ENCODE results near the gene TNFRSF13B. TPM values are rescaled to one million over a fixed set of nuclear protein-coding genes. Genes with fewer than 3 reads are reported as not detected.

The TNFRSF13B gene
- total RNA-seq, 3 donors from 2014 or later: 0.80 to 2.9 TPM; not detected in 1

DNA sequence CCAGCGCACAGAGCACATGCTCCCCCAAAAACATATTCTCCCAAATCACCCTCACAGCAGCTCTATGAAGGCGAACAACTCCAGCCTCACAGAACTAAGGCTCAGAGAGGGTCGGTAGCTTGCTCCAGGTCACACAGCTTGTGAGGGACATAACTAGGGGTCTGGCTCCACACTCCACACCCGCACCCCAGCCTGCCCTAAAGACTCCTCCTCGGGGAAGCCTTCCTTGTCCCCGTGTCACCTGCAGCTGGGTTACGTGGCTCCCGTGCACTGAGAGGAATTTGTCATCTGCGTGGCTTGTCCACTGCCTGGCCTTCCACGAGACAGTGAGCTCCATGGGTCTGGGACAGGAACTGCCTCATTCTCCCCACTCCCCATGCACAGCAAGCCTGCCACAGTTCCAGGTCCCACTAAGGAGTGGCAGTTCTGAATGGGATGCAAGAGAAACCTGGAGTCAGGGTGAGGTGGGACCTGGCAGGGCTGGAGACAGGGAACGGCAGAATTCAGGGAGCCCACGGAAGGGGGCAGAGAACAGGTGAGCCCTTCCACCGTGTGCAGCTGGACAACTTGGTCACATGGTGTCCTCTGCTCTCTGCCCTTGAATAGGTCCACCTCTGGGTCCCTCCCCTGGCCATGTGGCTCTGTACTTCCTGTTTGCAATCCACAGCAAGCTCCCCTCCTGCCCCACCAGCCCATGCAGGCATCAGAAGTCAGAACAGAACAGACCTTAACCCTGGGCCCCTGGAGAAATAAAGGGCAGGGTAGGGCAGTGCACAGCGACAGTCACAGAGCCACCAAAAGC lies 27.4 kb downstream of the TNFRSF13B start:
- no peak for DNase-seq (ENCODE audit: low spot score in 2 of 2)

DNA sequence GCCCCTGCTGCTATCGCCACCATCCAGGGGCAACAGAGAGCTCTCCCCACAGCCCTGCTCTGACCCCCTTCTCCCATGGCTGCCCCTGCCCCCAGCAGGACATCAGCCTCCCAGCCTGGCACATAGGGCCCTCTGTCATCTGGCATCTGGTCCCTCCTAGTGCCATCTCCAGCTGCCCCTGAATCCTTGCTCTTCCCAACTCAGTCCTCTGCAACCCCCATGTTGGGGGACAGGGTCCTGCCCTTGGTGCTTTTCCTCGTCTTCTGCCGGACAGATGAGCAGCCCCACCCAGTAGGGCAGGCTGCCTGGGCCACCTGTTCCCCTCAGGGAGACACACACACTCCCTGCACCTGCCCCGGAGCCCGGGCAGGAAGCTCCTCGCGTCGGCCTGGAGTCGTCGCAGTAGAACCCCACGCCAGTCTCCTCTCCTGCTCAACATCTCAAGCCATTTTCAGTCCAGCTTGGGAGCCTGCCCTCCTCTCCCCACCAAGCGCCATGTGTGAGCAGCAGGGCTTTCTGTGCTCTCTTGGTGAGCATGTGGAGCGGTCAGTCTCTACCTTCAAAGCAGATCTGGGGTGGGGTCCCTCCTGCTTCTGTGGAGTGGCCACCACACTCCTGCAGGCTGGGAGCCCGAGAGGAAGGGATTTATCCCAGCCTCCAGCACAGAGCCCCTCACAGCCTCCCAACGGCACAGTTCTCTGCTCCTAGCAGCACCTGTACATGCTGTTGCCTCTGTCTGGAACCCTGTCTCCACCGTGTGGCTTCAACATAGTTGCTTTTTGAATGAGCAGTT lies 28.2 kb downstream of the TNFRSF13B start:
- Histone ChIP-seq H3K27ac (no peak overlapping the region), H3K4me1 (no peaks in the 10 kb centered on the region), H3K27me3 (no peaks in the 10 kb centered on the region), H3K36me3 (no peaks in the 10 kb centered on the region), H3K4me3 (no peak overlapping the region), H3K9me3 (peaks cover 6 to 13% of the 10 kb centered on the region in 2 donors)
- intact Hi-C loops (cut with DNase I; ENCODE audit: low total_unique reads): no loop called here
- TF ChIP-seq, protein P1, sequence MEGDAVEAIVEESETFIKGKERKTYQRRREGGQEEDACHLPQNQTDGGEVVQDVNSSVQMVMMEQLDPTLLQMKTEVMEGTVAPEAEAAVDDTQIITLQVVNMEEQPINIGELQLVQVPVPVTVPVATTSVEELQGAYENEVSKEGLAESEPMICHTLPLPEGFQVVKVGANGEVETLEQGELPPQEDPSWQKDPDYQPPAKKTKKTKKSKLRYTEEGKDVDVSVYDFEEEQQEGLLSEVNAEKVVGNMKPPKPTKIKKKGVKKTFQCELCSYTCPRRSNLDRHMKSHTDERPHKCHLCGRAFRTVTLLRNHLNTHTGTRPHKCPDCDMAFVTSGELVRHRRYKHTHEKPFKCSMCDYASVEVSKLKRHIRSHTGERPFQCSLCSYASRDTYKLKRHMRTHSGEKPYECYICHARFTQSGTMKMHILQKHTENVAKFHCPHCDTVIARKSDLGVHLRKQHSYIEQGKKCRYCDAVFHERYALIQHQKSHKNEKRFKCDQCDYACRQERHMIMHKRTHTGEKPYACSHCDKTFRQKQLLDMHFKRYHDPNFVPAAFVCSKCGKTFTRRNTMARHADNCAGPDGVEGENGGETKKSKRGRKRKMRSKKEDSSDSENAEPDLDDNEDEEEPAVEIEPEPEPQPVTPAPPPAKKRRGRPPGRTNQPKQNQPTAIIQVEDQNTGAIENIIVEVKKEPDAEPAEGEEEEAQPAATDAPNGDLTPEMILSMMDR (IDR thresholded peaks at IDR 0.05): no peak
- TF ChIP-seq POLR2AphosphoS5 (IDR thresholded peaks at IDR 0.05) (no peak), POLR2A (IDR thresholded peaks at IDR 0.05) (no peak)
- DNase-seq (ENCODE audit: low spot score in 2 of 2): no peak

More for the DNA sequence above, 27.4 kb downstream of the TNFRSF13B start:
- no peak overlapping the region for H3K27ac ChIP-seq
- no peaks in the 10 kb centered on the region for H3K27me3 ChIP-seq
- no peak for TF ChIP-seq POLR2A (IDR thresholded peaks at IDR 0.05)
- TF ChIP-seq, protein P1 (IDR thresholded peaks at IDR 0.05): no peak
- no peak for TF ChIP-seq POLR2AphosphoS5 (IDR thresholded peaks at IDR 0.05)
- intact Hi-C loops (cut with DNase I; ENCODE audit: low total_unique reads): no loop called here
- H3K9me3 ChIP-seq: peaks cover 13 to 21% of the 10 kb centered on the region in 2 donors
- no peaks in the 10 kb centered on the region for H3K36me3 ChIP-seq
- no peaks in the 10 kb centered on the region for H3K4me1 ChIP-seq
- H3K4me3 ChIP-seq: no peak overlapping the region

DNA sequence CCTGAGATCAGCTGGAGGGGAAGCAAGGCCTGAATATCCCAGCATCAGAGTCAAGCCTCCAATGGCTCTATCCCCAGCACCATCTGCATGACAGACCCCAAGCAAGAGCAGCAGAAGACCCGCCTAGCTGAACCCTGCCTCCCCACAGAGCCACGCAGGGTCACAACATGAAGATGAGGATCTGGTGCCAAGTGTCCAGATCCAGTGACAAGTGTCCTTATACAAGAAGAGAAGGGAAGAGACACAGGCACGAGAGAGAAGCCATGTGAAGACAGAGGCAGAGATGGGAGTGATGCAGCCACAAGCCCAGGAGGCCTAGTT lies 28.9 kb downstream of the TNFRSF13B start:
- Histone ChIP-seq H3K27me3 (no peaks in the 10 kb centered on the region), H3K4me3 (no peak overlapping the region), H3K9me3 (peaks cover 0 to 6% of the 10 kb centered on the region in 2 donors), H3K36me3 (no peaks in the 10 kb centered on the region), H3K4me1 (no peaks in the 10 kb centered on the region), H3K27ac (no peak overlapping the region)
- intact Hi-C loops (cut with DNase I; ENCODE audit: low total_unique reads): no loop called here
- TF ChIP-seq POLR2AphosphoS5 (IDR thresholded peaks at IDR 0.05) (no peak), POLR2A (IDR thresholded peaks at IDR 0.05) (no peak)
- TF ChIP-seq, protein P1 (IDR thresholded peaks at IDR 0.05): no peak
- no peak for DNase-seq (ENCODE audit: low spot score in 2 of 2)

DNA sequence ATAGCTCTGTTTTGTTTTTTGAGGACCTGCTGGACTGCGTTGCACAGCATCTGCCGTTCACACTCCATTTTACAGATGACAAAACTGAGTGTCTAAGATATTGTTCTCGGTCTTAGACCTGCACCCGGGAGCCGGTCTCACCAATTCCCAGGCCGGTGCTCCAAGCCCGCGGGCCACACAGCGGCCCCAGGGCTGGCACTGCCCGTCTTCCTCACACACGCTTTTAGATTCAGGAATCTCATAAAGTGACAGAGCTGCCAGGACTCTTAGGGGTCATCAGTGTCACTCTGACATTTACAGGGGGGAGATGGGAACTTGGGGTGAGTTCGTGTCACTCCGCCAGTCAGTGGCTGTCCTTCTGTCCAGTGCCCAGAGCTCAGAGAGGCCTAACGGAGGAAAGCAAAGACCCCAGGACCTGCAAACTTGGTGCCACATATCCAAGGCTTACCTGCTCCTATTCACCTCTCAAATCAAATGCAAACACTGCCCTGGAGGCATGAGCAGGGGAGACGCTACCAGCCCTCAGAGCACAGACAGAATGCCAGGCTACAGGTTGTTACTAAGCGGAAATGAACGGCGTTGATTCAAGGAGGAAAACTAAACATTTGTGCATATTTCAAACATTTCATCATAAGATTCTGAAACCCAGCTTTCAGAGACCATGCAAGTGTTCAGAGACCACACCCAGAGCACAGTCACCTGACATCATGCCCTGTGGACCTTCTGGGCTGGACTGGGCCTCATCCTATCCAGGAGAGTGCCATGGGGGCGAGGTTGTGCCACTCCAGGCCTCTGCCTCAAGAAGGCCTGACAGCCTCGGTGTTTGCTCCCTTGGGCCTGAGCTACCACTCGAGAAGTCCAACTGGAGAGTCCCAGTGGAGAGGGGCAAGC lies 29.5 kb downstream of the TNFRSF13B start:
- Histone ChIP-seq H3K9me3 (no peaks in the 10 kb centered on the region), H3K4me1 (no peaks in the 10 kb centered on the region), H3K27me3 (no peaks in the 10 kb centered on the region), H3K27ac (no peak overlapping the region), H3K36me3 (no peaks in the 10 kb centered on the region), H3K4me3 (no peak overlapping the region)
- TF ChIP-seq, protein P1 (IDR thresholded peaks at IDR 0.05): no peak
- no peak for TF ChIP-seq POLR2AphosphoS5 (IDR thresholded peaks at IDR 0.05)
- TF ChIP-seq POLR2A (IDR thresholded peaks at IDR 0.05): no peak
- peak in 1 of 2 donors; percentile 38 for DNase-seq (ENCODE audit: low spot score in 2 of 2)
- intact Hi-C loops (cut with DNase I; ENCODE audit: low total_unique reads): no loop called here
